ENCODE measurements around the gene CD22.

- TF ChIP-seq CTCF (IDR thresholded peaks at IDR 0.05; ENCODE audit: low read depth, low read length), result no peak
- TF ChIP-seq EZH2phosphoT487 (IDR thresholded peaks at IDR 0.05; ENCODE audit: low read depth), result no peak
Measured at GRCh38 chr19:35293363-35293739, 35.6 kb upstream of the CD22 start.
